Panc1 (cell line): ENCODE results near the gene HDAC7. TPM values are rescaled to one million over a fixed set of nuclear protein-coding genes. Genes with fewer than 3 reads are reported as not detected.

ENCODE experiments used
- ATAC-seq: fragments of 200-7000 bp; cut with Tn5 transposase; 2 replicates; pipeline ENCODE4 v1.9.1; 2020; ENCODE audit warnings: mild to moderate bottlenecking, moderate library complexity
- BruUV-seq: library from RNA; stranded (reverse); fragments of 400-500 nt; replicated peaks from 2 replicates; lab custom pipeline; 2021; lab: Mats Ljungman, UMichigan
- CTCF ChIA-PET: fragments of 300-600 bp; sonication (Branson Sonifier 250); formaldehyde crosslinking; loops from one replicate; lab custom pipeline; 2022; ENCODE audit warnings: antibody characterized with exemption; lab: Charles Lee
- POLR2A ChIA-PET: fragments of 300-600 bp; sonication (Branson Sonifier 250); formaldehyde crosslinking; loops from one replicate; lab custom pipeline; 2022; ENCODE audit warnings: antibody characterized with exemption; lab: Charles Lee
- DNase-seq: peaks from one replicate; pipeline ENCODE4 v3.0.0-alpha.2; 2010; ENCODE audit warnings: low read depth, low spot score
- H3K27ac ChIP-seq: 2 replicates; pipeline ENCODE4 v1.5.1; 2011; ENCODE audit warnings: mild to moderate bottlenecking, low read length, inconsistent platforms
- H3K27me3 ChIP-seq: fragments of 200-500 bp; sonication (Bioruptor generic); 2 replicates; pipeline ENCODE4 v1.6.0; 2014; ENCODE audit warnings: low read length, inconsistent platforms; ENCODE audit not compliant: control insufficient read depth, insufficient read depth
- H3K36me3 ChIP-seq: fragments of 200-500 bp; sonication (Bioruptor generic); 2 replicates; pipeline ENCODE4 v1.5.1; 2014; ENCODE audit warnings: inconsistent platforms, mild to moderate bottlenecking, low read length, moderate library complexity; ENCODE audit not compliant: control insufficient read depth, insufficient read depth
- H3K4me1 ChIP-seq: 2 replicates; pipeline ENCODE4 v1.5.1; 2011; ENCODE audit warnings: inconsistent platforms, mild to moderate bottlenecking, low read length, moderate library complexity; ENCODE audit not compliant: control insufficient read depth, insufficient read depth
- H3K4me3 ChIP-seq, 2 experiments: 2 replicates each; pipeline ENCODE4 v1.5.1; 2011 to 2012; ENCODE audit warnings: low read depth in 2 of 2, low read length in 2 of 2, mild to moderate bottlenecking in 2 of 2, inconsistent platforms in 1 of 2, moderate library complexity in 1 of 2
- H3K9me3 ChIP-seq: fragments of 200-500 bp; sonication (Bioruptor generic); 2 replicates; pipeline ENCODE4 v1.5.1; 2014; ENCODE audit warnings: low read depth, mild to moderate bottlenecking, inconsistent platforms, low read length, moderate library complexity; ENCODE audit not compliant: control insufficient read depth, insufficient read depth
- POLR2AphosphoS5 ChIP-seq: IDR thresholded peaks from 2 replicates; pipeline ENCODE4 v1.6.1; 2012; ENCODE audit warnings: mild to moderate bottlenecking, low read depth, low read length, moderate library complexity
- SIN3A ChIP-seq: IDR thresholded peaks from 2 replicates; pipeline ENCODE4 v1.6.1; 2012; ENCODE audit warnings: low read depth, mild to moderate bottlenecking, low read length, moderate library complexity, borderline replicate concordance; ENCODE audit not compliant: insufficient read depth
- TCF7L2 ChIP-seq: IDR thresholded peaks from 2 replicates; pipeline ENCODE4 v1.6.1; 2011; ENCODE audit warnings: mild to moderate bottlenecking, low read depth, low read length, inconsistent platforms
- in situ Hi-C: cut with HindIII; loops from 2 replicates; pipeline ENCODE4 v1.10.0; 2016; ENCODE audit warnings: low sequenced_read_pairs, low pct_unique_long_range_greater_than_20kb
- intact Hi-C: fragments of 100-400 bp; cut with micrococcal nuclease; formaldehyde crosslinking; loops from one replicate; pipeline ENCODE4 v1.10.0; 2022; ENCODE audit not compliant: unreplicated experiment
- total RNA-seq: library from RNA; stranded (reverse); gene quantifications from one replicate; pipeline ENCODE4 v1.2.1, GENCODE V29; 2021; ENCODE audit not compliant: unreplicated experiment
- TF ChIP-seq, protein P1 (sequence below): fragments of 450-650 bp; IDR thresholded peaks from 2 replicates; pipeline ENCODE4 v1.5.1; 2017; ENCODE audit warnings: mild to moderate bottlenecking
- TF ChIP-seq, protein P2 (sequence below), 2 experiments: IDR thresholded peaks; 2 replicates each; pipeline ENCODE4 v1.6.1; 2011 to 2012; ENCODE audit warnings: low read depth in 2 of 2, control low read depth in 1 of 2, low read length in 1 of 2, mild to moderate bottlenecking in 1 of 2, moderate library complexity in 1 of 2; ENCODE audit not compliant: insufficient read depth in 1 of 2

The HDAC7 gene
- total RNA-seq, 1 experiment from 2014 or later, result 84.2 TPM

DNA sequence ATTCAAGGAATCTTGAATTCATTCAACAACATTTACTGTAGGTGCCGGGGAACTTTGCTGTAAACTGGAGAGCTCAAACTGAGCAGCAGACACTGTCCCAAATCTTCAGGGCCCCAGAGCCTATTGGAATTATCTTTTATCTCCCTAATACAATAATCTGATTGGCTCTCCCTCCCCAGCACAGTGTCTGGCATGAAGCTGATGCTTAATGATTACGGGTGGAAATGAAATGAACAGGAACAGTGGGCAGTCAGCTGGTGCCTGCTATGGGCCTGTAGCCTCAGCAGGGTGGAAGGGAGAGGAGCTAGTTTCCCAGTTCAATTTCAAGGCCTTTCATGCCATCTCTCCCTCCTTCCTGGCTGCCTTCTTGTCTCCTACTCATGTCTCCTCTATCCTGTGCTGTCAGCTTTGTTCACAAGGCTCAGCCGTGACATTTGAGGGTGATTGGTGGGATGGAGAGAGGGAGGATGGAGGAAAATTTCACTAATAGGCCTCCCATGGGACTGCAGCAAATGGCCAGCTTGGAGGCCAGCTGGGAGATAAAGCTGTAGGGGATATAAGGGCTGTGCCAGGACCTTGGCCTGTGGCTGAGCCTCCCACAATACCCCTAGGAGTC lies 56.7 kb downstream of the HDAC7 start:
- Histone ChIP-seq H3K4me1 (peaks cover 14% of the 10 kb centered on the region), H3K4me3 (no peak overlapping the region), H3K27me3 (no peaks in the 10 kb centered on the region), H3K36me3 (no peaks in the 10 kb centered on the region), H3K9me3 (no peaks in the 10 kb centered on the region), H3K27ac (no peak overlapping the region)
- DNase-seq, result no peak
- no peak for ATAC-seq
- ChIA-PET POLR2A (interaction anchor here (0.6 kb wide), 1 partner anchor 14 kb away, joined by 3 read pairs; no protein-coding TSS in a partner anchor), CTCF (interaction anchor here (0.5 kb wide), 1 partner anchor 86 kb away, joined by 14 read pairs; no protein-coding TSS in a partner anchor)
- intact Hi-C loops (no loop called here), in situ Hi-C loops (no loop called here)
- no peak for TF ChIP-seq POLR2AphosphoS5
- TF ChIP-seq, protein P1, sequence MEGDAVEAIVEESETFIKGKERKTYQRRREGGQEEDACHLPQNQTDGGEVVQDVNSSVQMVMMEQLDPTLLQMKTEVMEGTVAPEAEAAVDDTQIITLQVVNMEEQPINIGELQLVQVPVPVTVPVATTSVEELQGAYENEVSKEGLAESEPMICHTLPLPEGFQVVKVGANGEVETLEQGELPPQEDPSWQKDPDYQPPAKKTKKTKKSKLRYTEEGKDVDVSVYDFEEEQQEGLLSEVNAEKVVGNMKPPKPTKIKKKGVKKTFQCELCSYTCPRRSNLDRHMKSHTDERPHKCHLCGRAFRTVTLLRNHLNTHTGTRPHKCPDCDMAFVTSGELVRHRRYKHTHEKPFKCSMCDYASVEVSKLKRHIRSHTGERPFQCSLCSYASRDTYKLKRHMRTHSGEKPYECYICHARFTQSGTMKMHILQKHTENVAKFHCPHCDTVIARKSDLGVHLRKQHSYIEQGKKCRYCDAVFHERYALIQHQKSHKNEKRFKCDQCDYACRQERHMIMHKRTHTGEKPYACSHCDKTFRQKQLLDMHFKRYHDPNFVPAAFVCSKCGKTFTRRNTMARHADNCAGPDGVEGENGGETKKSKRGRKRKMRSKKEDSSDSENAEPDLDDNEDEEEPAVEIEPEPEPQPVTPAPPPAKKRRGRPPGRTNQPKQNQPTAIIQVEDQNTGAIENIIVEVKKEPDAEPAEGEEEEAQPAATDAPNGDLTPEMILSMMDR, result no peak
- BruUV-seq, result no TSS peak

DNA sequence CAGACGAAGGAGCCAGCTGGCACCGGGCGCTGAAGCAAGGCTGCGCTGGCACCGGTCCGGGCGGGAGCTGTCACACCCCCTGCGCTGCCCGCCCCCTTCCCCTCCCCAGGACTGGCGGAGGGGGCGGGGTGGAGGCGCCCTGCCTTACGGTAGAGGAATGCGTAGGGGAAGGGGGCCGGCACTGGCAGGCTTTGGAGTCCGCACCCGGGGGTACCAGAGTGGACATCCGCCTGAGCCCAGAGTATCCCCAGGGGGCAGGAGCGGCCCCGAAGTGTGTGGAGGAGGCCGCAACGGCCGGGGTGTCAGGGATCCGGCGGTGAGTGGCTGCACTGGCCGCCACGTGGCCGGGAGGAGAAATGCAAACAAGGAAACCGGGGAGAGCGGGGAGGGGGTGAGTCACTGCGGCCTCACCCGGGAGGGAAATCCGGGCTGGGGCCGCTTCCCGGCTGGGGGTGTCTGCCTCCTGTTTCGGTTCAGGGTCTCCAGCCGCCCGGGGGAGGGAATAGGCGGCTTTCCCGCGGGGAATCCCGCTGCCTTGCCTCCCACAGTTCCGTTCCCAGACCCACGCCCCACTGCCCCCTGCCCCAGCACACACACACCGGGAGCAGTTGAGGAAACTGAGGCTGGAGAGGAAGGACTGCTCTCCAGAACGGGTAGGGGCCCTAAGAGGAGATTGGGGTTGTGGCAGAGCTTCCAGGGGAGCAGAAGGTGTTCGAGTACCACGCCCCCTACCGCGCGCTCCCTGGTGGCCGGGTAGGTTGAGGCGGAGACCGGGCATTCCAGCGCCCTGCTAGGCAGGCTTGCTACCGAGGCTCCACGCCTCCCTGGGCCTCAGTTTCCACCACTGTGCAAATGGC lies 60.6 kb downstream of the HDAC7 start, which contains the start of gene RAPGEF3:
RAPGEF3 (minus strand) TSS at position 47 of the 857 bp plus-strand sequence. CDS start 324 bp downstream, outside the sequence.
- DNase-seq (no peak), ATAC-seq (peak; percentile 92)
- TSS peak; percentile 79 for BruUV-seq
- in situ Hi-C loops (no loop called here), intact Hi-C loops (no loop called here)
- TF ChIP-seq TCF7L2, result no peak
- TF ChIP-seq, protein P1, result peak; percentile 90
- TF ChIP-seq POLR2AphosphoS5, result peak; percentile 41; the same call in 1 of the 2 replicates
- no peaks in the 10 kb centered on the region for H3K9me3 ChIP-seq
- H3K36me3 ChIP-seq, result no peaks in the 10 kb centered on the region
- H3K4me3 ChIP-seq, result peak within 1 kb of the TSS; percentile 74 to 87
- peak within 1 kb of the TSS; percentile 85 for H3K27ac ChIP-seq
- ChIA-PET CTCF (interaction anchor here (0.6 to 2.6 kb wide), 6 partner anchors 9 to 1367 kb away, joined by 3 to 13 read pairs (median 5); no protein-coding TSS in a partner anchor), POLR2A (interaction anchor here (0.7 kb wide), 1 partner anchor 232 kb away, joined by 3 read pairs; no protein-coding TSS in a partner anchor)
- no peaks in the 10 kb centered on the region for H3K27me3 ChIP-seq
- H3K4me1 ChIP-seq, result peaks cover 24% of the 10 kb centered on the region

DNA sequence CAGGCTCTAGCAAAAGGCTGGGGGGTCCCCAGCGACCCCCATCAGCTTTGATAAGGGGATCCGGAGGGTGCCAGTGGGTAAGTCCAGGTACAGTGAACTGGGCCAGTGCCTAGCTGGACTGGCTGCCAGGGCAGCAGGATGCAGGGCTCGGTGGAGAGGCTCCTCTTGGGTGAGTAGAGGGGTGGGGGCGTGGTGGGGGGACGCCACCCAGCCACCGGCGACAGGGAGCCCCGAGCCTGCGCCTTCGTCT lies 61.2 kb downstream of the HDAC7 start:
- no TSS peak for BruUV-seq
- ATAC-seq (peak; percentile 54), DNase-seq (no peak)
- in situ Hi-C loops (no loop called here), intact Hi-C loops (no loop called here)
- TF ChIP-seq, protein P1, result no peak
- TF ChIP-seq POLR2AphosphoS5, result no peak
- TF ChIP-seq, protein P2, sequence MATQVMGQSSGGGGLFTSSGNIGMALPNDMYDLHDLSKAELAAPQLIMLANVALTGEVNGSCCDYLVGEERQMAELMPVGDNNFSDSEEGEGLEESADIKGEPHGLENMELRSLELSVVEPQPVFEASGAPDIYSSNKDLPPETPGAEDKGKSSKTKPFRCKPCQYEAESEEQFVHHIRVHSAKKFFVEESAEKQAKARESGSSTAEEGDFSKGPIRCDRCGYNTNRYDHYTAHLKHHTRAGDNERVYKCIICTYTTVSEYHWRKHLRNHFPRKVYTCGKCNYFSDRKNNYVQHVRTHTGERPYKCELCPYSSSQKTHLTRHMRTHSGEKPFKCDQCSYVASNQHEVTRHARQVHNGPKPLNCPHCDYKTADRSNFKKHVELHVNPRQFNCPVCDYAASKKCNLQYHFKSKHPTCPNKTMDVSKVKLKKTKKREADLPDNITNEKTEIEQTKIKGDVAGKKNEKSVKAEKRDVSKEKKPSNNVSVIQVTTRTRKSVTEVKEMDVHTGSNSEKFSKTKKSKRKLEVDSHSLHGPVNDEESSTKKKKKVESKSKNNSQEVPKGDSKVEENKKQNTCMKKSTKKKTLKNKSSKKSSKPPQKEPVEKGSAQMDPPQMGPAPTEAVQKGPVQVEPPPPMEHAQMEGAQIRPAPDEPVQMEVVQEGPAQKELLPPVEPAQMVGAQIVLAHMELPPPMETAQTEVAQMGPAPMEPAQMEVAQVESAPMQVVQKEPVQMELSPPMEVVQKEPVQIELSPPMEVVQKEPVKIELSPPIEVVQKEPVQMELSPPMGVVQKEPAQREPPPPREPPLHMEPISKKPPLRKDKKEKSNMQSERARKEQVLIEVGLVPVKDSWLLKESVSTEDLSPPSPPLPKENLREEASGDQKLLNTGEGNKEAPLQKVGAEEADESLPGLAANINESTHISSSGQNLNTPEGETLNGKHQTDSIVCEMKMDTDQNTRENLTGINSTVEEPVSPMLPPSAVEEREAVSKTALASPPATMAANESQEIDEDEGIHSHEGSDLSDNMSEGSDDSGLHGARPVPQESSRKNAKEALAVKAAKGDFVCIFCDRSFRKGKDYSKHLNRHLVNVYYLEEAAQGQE (IDR thresholded peaks at IDR 0.05; ENCODE audit: insufficient read depth in 1 of 2, low read depth in 2 of 2, low read length in 1 of 2), result no peak
- TF ChIP-seq SIN3A, result no peak
- no peak for TF ChIP-seq TCF7L2
- Histone ChIP-seq H3K27me3 (no peaks in the 10 kb centered on the region), H3K9me3 (no peaks in the 10 kb centered on the region), H3K4me1 (peaks cover 29% of the 10 kb centered on the region), H3K27ac (peak overlapping the region; percentile 85), H3K36me3 (no peaks in the 10 kb centered on the region), H3K4me3 (peak overlapping the region; percentile 74 to 87)
- CTCF ChIA-PET, result interaction anchor here (0.6 to 2.6 kb wide), 5 partner anchors 10 to 1367 kb away, joined by 3 to 13 read pairs (median 6); no protein-coding TSS in a partner anchor
- POLR2A ChIA-PET, result interaction anchor here (0.7 kb wide), 1 partner anchor 232 kb away, joined by 3 read pairs; no protein-coding TSS in a partner anchor
